SK-N-SH (cell line): Measurements from ENCODE around the gene LCN15. TPM values are rescaled to one million over a fixed set of nuclear protein-coding genes. Genes with fewer than 3 reads are reported as not detected.

Experiments
- CTCF ChIA-PET: fragments of 300-600, 350-600 bp; formaldehyde crosslinking; extraction: SDS; loops from one replicate; lab custom pipeline; 2021; lab: Yijun Ruan, JAX
- POLR2A ChIA-PET: fragments of 350-600 bp; sonication (Branson Sonifier 250); formaldehyde crosslinking; extraction: SDS; loops from one replicate; lab custom pipeline; 2020; ENCODE audit warnings: antibody characterized with exemption, inconsistent platforms; lab: Yijun Ruan, JAX
- DNase-seq: peaks from one replicate; pipeline ENCODE4 v3.0.0; 2012
- H2AFZ ChIP-seq: fragments of 200-600 bp; sonication (generic); 2 replicates; pipeline ENCODE4 v1.8.1; 2016; ENCODE audit warnings: antibody characterized with exemption, mild to moderate bottlenecking, low read depth
- H3F3A ChIP-seq: fragments of 200-600 bp; sonication (generic); replicated peaks from 2 replicates; pipeline ENCODE3; 2016; ENCODE audit warnings: antibody characterized with exemption, mild to moderate bottlenecking; ENCODE audit not compliant: insufficient read depth
- H3K27ac ChIP-seq, 2 experiments: fragments of 200-500 bp in 1 of 2; fragments of 200-600 bp in 1 of 2; sonication (Bioruptor generic) in 1 of 2; sonication (generic), shearing (Covaris generic) in 1 of 2; 2 replicates each; pipeline versions ENCODE4 v1.5.1 to v1.6.1; 2014 to 2016; ENCODE audit warnings: low read depth in 2 of 2, inconsistent platforms in 1 of 2, low read length in 1 of 2, mild to moderate bottlenecking in 1 of 2, mixed read lengths in 1 of 2
- H3K27me3 ChIP-seq: fragments of 200-600 bp; sonication (generic), shearing (Covaris generic); 2 replicates; pipeline ENCODE4 v1.6.1; 2016; ENCODE audit warnings: mixed run types; ENCODE audit not compliant: insufficient read depth
- H3K36me3 ChIP-seq, 2 experiments: fragments of 200-500 bp in 1 of 2; fragments of 200-600 bp in 1 of 2; sonication (Bioruptor generic) in 1 of 2; sonication (generic) in 1 of 2; replicated peaks in 1 of 2; 2 replicates each; pipeline versions ENCODE3 to v1.5.1; 2014 to 2016; ENCODE audit warnings: low read length in 1 of 2, mild to moderate bottlenecking in 1 of 2; ENCODE audit not compliant: insufficient read depth in 2 of 2, control insufficient read depth in 1 of 2
- H3K4me1 ChIP-seq, 2 experiments: fragments of 200-500 bp in 1 of 2; fragments of 200-600 bp in 1 of 2; sonication (Bioruptor generic) in 1 of 2; sonication (generic), shearing (Covaris generic) in 1 of 2; 2 replicates each; pipeline versions ENCODE4 v1.5.1 to v1.6.1; 2014 to 2016; ENCODE audit warnings: low read depth in 1 of 2, low read length in 1 of 2, mixed run types in 1 of 2; ENCODE audit not compliant: insufficient read depth in 2 of 2, control insufficient read depth in 1 of 2
- H3K4me2 ChIP-seq: fragments of 200-600 bp; sonication (generic), shearing (Covaris generic); 2 replicates; pipeline ENCODE4 v1.6.1; 2017; ENCODE audit warnings: mixed run types
- H3K4me3 ChIP-seq, 2 experiments: fragments of 200-500 bp in 1 of 2; fragments of 200-600 bp in 1 of 2; sonication (Bioruptor generic) in 1 of 2; sonication (generic), shearing (Covaris generic) in 1 of 2; 2 replicates each; pipeline versions ENCODE4 v1.5.1 to v1.8.1; 2014 to 2016; ENCODE audit warnings: low read depth in 2 of 2, inconsistent platforms in 1 of 2, low read length in 1 of 2, mild to moderate bottlenecking in 1 of 2, mixed read lengths in 1 of 2, moderate library complexity in 1 of 2
- H3K79me2 ChIP-seq: fragments of 200-600 bp; sonication (generic); 2 replicates; pipeline ENCODE4 v1.8.1; 2017; ENCODE audit warnings: mild to moderate bottlenecking; ENCODE audit not compliant: insufficient read depth
- H3K9ac ChIP-seq: fragments of 200-600 bp; sonication (generic); 2 replicates; pipeline ENCODE4 v1.6.1; 2017; ENCODE audit warnings: mixed run types
- H3K9me2 ChIP-seq: fragments of 200-600 bp; sonication (generic); 2 replicates; pipeline ENCODE4 v1.6.1; 2017; ENCODE audit warnings: mixed run types
- H3K9me3 ChIP-seq: fragments of 200-600 bp; sonication (generic); 2 replicates; pipeline ENCODE4 v1.6.1; 2017; ENCODE audit warnings: mixed run types, mild to moderate bottlenecking, moderate library complexity
- H4K20me1 ChIP-seq: fragments of 200-600 bp; sonication (generic); 2 replicates; pipeline ENCODE4 v1.6.1; 2017; ENCODE audit warnings: mild to moderate bottlenecking, mixed run types; ENCODE audit not compliant: insufficient read depth
- ELF1 ChIP-seq: IDR thresholded peaks from 2 replicates; pipeline ENCODE4 v1.4.0; 2012
- EZH2phosphoT487 ChIP-seq: fragments of 200-600 bp; sonication (generic); IDR thresholded peaks from 2 replicates; pipeline ENCODE4 v1.6.1; 2017; ENCODE audit warnings: low read depth, mixed run types, mild to moderate bottlenecking, antibody characterized with exemption, moderate library complexity, borderline replicate concordance
- FOXJ3 ChIP-seq: sonication (generic); formaldehyde crosslinking; IDR thresholded peaks from 2 replicates; pipeline ENCODE4 v1.5.1; 2020; ENCODE audit warnings: mild to moderate bottlenecking, missing genetic modification reagents
- FOXM1 ChIP-seq: IDR thresholded peaks from 2 replicates; pipeline ENCODE4 v1.4.0; 2012; ENCODE audit warnings: low read depth, mild to moderate bottlenecking
- GABPA ChIP-seq: IDR thresholded peaks from 2 replicates; pipeline ENCODE4 v1.4.0; 2012; ENCODE audit warnings: low read depth, mild to moderate bottlenecking
- GATA2 ChIP-seq: sonication (generic); formaldehyde crosslinking; IDR thresholded peaks from 2 replicates; pipeline ENCODE4 v1.5.0; 2020; ENCODE audit warnings: mild to moderate bottlenecking, missing genetic modification reagents
- JUND ChIP-seq: IDR thresholded peaks from 2 replicates; pipeline ENCODE4 v1.4.0; 2012
- MEF2A ChIP-seq: IDR thresholded peaks from 2 replicates; pipeline ENCODE4 v1.4.0; 2012; ENCODE audit warnings: low read depth, borderline replicate concordance
- RAD21 ChIP-seq: IDR thresholded peaks from 2 replicates; pipeline ENCODE4 v1.6.1; 2012; ENCODE audit warnings: mild to moderate bottlenecking, low read length
- RXRA ChIP-seq: IDR thresholded peaks from 2 replicates; pipeline ENCODE4 v1.4.0; 2012; ENCODE audit warnings: low read depth, mild to moderate bottlenecking, borderline replicate concordance
- TCF12 ChIP-seq: IDR thresholded peaks from 2 replicates; pipeline ENCODE4 v1.4.0; 2012
- WGBS: methylation state at CpG from one replicate; pipeline ENCODE4 v1.1.6; 2017; ENCODE audit warnings: low lambda C conversion rate; 5-methylcytosine and 5-hydroxymethylcytosine counted together
- polyA plus RNA-seq, 3 experiments: library from polyadenylated mRNA; depleted of rRNA; stranded (reverse); fragments of >200 nt; gene quantifications; 2 replicates each; pipeline ENCODE4 v1.2.3, GENCODE V29; 2012
- TF ChIP-seq, protein P1 (sequence below): IDR thresholded peaks from 2 replicates; pipeline ENCODE4 v1.6.1; 2012; ENCODE audit warnings: mild to moderate bottlenecking, low read depth, low read length, moderate library complexity
- TF ChIP-seq, protein P2 (sequence below): fragments of 150-350 bp; IDR thresholded peaks from 2 replicates; pipeline ENCODE4 v1.6.1; 2016; ENCODE audit warnings: mild to moderate bottlenecking, low read depth, low read length
- TF ChIP-seq, protein P3 (sequence below): fragments of 150-350 bp; IDR thresholded peaks from 2 replicates; pipeline ENCODE4 v1.6.1; 2017; ENCODE audit warnings: antibody characterized with exemption, low read length, low read depth, borderline replicate concordance

The LCN15 gene
- polyA plus RNA-seq, 1 of the 3 experiments (the other 2 are of a cell fraction): 0.08 TPM

DNA sequence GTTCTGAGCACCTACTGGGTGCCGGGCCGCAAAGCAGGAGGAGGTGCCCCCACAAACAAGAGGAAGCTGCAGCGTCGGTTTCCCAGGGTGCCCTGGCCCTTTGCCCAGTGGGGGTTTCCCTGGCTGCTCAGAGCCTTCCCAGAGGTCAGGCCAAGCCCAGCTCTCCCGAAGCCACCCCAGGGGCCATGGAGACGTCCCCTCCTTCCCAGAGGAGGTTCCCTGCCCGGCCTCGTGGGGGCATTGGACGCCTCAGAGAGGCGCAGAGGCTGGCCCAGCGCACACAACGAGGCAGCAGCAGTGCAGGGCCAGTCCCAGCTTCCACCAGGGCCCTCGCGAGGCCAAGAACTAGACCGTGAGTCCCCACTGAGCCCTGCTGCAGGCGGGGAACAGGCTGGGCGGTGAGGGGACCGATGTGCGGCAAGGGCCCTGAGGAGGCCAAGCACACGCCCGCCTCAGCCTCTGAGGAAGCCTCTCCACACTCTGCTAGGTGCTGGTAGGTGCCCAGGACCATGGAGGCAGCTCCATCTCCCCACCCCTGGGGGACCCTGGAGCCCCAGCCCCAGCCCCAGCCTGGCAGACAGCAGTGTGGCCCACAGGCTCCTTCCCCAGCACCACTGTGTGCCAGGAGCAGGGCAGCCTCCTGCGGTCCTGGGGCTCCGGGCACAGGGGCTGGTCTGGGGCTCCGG lies 45.0 kb downstream of the LCN15 start:
- DNase-seq: no peak
- Histone ChIP-seq H3K27me3 (no peaks in the 10 kb centered on the region), H4K20me1 (peaks cover 36% of the 10 kb centered on the region), H3K27ac (no peak overlapping the region), H2AFZ (no peak overlapping the region), H3K9ac (no peak overlapping the region), H3F3A (peaks cover 8% of the 10 kb centered on the region), H3K36me3 (peaks cover 4 to 24% of the 10 kb centered on the region in 2 experiments), H3K79me2 (peaks cover 5% of the 10 kb centered on the region), H3K9me2 (no peaks in the 10 kb centered on the region), H3K9me3 (no peaks in the 10 kb centered on the region), H3K4me3 (no peak overlapping the region), H3K4me2 (no peak overlapping the region), H3K4me1 (peaks cover 0 to 11% of the 10 kb centered on the region in 2 experiments; a peak in 1 of 4 replicates)
- TF ChIP-seq, protein P1, sequence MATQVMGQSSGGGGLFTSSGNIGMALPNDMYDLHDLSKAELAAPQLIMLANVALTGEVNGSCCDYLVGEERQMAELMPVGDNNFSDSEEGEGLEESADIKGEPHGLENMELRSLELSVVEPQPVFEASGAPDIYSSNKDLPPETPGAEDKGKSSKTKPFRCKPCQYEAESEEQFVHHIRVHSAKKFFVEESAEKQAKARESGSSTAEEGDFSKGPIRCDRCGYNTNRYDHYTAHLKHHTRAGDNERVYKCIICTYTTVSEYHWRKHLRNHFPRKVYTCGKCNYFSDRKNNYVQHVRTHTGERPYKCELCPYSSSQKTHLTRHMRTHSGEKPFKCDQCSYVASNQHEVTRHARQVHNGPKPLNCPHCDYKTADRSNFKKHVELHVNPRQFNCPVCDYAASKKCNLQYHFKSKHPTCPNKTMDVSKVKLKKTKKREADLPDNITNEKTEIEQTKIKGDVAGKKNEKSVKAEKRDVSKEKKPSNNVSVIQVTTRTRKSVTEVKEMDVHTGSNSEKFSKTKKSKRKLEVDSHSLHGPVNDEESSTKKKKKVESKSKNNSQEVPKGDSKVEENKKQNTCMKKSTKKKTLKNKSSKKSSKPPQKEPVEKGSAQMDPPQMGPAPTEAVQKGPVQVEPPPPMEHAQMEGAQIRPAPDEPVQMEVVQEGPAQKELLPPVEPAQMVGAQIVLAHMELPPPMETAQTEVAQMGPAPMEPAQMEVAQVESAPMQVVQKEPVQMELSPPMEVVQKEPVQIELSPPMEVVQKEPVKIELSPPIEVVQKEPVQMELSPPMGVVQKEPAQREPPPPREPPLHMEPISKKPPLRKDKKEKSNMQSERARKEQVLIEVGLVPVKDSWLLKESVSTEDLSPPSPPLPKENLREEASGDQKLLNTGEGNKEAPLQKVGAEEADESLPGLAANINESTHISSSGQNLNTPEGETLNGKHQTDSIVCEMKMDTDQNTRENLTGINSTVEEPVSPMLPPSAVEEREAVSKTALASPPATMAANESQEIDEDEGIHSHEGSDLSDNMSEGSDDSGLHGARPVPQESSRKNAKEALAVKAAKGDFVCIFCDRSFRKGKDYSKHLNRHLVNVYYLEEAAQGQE: no peak
- TF ChIP-seq, protein P2, sequence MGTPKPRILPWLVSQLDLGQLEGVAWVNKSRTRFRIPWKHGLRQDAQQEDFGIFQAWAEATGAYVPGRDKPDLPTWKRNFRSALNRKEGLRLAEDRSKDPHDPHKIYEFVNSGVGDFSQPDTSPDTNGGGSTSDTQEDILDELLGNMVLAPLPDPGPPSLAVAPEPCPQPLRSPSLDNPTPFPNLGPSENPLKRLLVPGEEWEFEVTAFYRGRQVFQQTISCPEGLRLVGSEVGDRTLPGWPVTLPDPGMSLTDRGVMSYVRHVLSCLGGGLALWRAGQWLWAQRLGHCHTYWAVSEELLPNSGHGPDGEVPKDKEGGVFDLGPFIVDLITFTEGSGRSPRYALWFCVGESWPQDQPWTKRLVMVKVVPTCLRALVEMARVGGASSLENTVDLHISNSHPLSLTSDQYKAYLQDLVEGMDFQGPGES: no peak
- no peak for TF ChIP-seq TCF12
- no peak for TF ChIP-seq EZH2phosphoT487
- no peak for TF ChIP-seq JUND
- TF ChIP-seq ELF1: no peak
- TF ChIP-seq, protein P3, sequence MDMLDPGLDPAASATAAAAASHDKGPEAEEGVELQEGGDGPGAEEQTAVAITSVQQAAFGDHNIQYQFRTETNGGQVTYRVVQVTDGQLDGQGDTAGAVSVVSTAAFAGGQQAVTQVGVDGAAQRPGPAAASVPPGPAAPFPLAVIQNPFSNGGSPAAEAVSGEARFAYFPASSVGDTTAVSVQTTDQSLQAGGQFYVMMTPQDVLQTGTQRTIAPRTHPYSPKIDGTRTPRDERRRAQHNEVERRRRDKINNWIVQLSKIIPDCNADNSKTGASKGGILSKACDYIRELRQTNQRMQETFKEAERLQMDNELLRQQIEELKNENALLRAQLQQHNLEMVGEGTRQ: no peak
- no peak for TF ChIP-seq MEF2A
- no peak for TF ChIP-seq FOXJ3 (CRISPR knock-in tag)
- no peak for TF ChIP-seq RXRA
- no peak for TF ChIP-seq FOXM1
- no peak for TF ChIP-seq GATA2
- TF ChIP-seq GABPA: no peak
- TF ChIP-seq RAD21: no peak
- ChIA-PET CTCF (interaction anchor here (0.6 to 8.4 kb wide), 4 partner anchors 9 to 252 kb away, joined by 3 to 99 read pairs (median 4); partner anchors contain the start of gene LCN8), POLR2A (interaction anchor here (1.3 kb wide), 1 partner anchor 8 kb away, joined by 8 read pairs; no protein-coding TSS in a partner anchor)
- WGBS: 70% methylated on average over 10 of the region's 24 CpGs
